Measurements from ENCODE around the gene UBE2L3. TPM values are rescaled to one million over a fixed set of nuclear protein-coding genes. Genes with fewer than 3 reads are reported as not detected.
A peak's percentile ranks its signal among the peaks of the same experiment; 100 is the strongest.

The UBE2L3 gene
- total RNA-seq, 2 donors from 2014 or later = 74.6 to 79.4 TPM

GRCh38 chr22:21669026-21669425 lies 101.5 kb downstream of the UBE2L3 start:
- Mint-ChIP-seq H3K4me1 (peaks cover 3% of the 10 kb centered on the region), H3K4me3 (no peak overlapping the region), H3K9me3 (no peaks in the 10 kb centered on the region), H3K36me3 (ENCODE audit: low read depth) (peaks cover 38% of the 10 kb centered on the region), H3K27me3 (ENCODE audit: insufficient read depth) (peaks cover under 1% of the 10 kb centered on the region), H3K27ac (no peak overlapping the region)
- Histone ChIP-seq H3K27me3 (ENCODE audit: control insufficient read depth, insufficient read depth, low read length, poor library complexity, severe bottlenecking) (no peaks in the 10 kb centered on the region), H3K4me3 (ENCODE audit: low read length) (no peak overlapping the region), H3K9ac (ENCODE audit: extremely low read depth, low read length, poor library complexity, severe bottlenecking) (no peak overlapping the region), H3K36me3 (ENCODE audit: control insufficient read depth, insufficient read depth, low read length) (peaks cover 39% of the 10 kb centered on the region), H3K9me3 (ENCODE audit: control insufficient read depth, low read length) (no peaks in the 10 kb centered on the region), H3K4me1 (ENCODE audit: control insufficient read depth, insufficient read depth, low read length) (no peaks in the 10 kb centered on the region), H3K27ac (ENCODE audit: low read depth, low read length) (no peak overlapping the region)
- WGBS, 2 experiments (ENCODE audit: insufficient coverage in 1 of 2, insufficient read length in 1 of 2) = 86 to 92% methylated on average over 7 to 9 of the region's 9 CpGs
- DNase-seq = no peak
- TF ChIP-seq, protein P1, sequence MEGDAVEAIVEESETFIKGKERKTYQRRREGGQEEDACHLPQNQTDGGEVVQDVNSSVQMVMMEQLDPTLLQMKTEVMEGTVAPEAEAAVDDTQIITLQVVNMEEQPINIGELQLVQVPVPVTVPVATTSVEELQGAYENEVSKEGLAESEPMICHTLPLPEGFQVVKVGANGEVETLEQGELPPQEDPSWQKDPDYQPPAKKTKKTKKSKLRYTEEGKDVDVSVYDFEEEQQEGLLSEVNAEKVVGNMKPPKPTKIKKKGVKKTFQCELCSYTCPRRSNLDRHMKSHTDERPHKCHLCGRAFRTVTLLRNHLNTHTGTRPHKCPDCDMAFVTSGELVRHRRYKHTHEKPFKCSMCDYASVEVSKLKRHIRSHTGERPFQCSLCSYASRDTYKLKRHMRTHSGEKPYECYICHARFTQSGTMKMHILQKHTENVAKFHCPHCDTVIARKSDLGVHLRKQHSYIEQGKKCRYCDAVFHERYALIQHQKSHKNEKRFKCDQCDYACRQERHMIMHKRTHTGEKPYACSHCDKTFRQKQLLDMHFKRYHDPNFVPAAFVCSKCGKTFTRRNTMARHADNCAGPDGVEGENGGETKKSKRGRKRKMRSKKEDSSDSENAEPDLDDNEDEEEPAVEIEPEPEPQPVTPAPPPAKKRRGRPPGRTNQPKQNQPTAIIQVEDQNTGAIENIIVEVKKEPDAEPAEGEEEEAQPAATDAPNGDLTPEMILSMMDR (conservative IDR thresholded peaks at IDR 0.05) = no peak

GRCh38 chr22:21672107-21672629 lies 104.7 kb downstream of the UBE2L3 start:
- Mint-ChIP-seq H3K27me3 (ENCODE audit: insufficient read depth) (no peaks in the 10 kb centered on the region), H3K4me3 (no peak overlapping the region), H3K4me1 (no peaks in the 10 kb centered on the region), H3K9me3 (peaks cover 12% of the 10 kb centered on the region), H3K27ac (no peak overlapping the region), H3K36me3 (ENCODE audit: low read depth) (peaks cover 67% of the 10 kb centered on the region)
- H3K9me3 ChIP-seq (ENCODE audit: control insufficient read depth, low read length) = no peaks in the 10 kb centered on the region
- no peak overlapping the region for H3K4me3 ChIP-seq (ENCODE audit: low read length)
- H3K27ac ChIP-seq (ENCODE audit: low read depth, low read length) = no peak overlapping the region
- no peak overlapping the region for H3K9ac ChIP-seq (ENCODE audit: extremely low read depth, low read length, poor library complexity, severe bottlenecking)
- DNase-seq = peak; percentile 30
- peaks cover 61% of the 10 kb centered on the region for H3K36me3 ChIP-seq (ENCODE audit: control insufficient read depth, insufficient read depth, low read length)
- 96 to 100% methylated on average over 2 to 6 of the region's 6 CpGs for WGBS, 2 experiments (ENCODE audit: insufficient coverage in 1 of 2, insufficient read length in 1 of 2)
- TF ChIP-seq, protein P1 (conservative IDR thresholded peaks at IDR 0.05) = peak; percentile 41
- no peaks in the 10 kb centered on the region for H3K27me3 ChIP-seq (ENCODE audit: control insufficient read depth, insufficient read depth, low read length, poor library complexity, severe bottlenecking)
- H3K4me1 ChIP-seq (ENCODE audit: control insufficient read depth, insufficient read depth, low read length) = no peaks in the 10 kb centered on the region

Small RNA genes within 50 kb of the gene (microRNA-seq; reads per million reads assigned to microRNA genes)
- 396 reads per million, percentile 89 among the genes with 10 or more reads in this experiment for gene MIR130B (ENCODE audit: borderline microRNAs expressed)
- 4.2 reads per million, percentile 28 among the genes with 10 or more reads in this experiment for gene MIR301B (ENCODE audit: borderline microRNAs expressed)

Other genes starting within 250 kb of the UBE2L3 start
- gene RIMBP3B, start 184.0 kb upstream of the UBE2L3 start, total RNA-seq = under 1 TPM; 0.55 to 0.57 TPM
- gene HIC2, start 150.3 kb upstream of the UBE2L3 start, total RNA-seq = 10 to 100 TPM; 38.5 to 45.6 TPM
- 1 to 10 TPM; 4.0 to 4.4 TPM for gene TMEM191C, start 100.3 kb upstream of the UBE2L3 start, total RNA-seq
- under 1 TPM; 0.53 to 0.75 TPM for gene RIMBP3C, start 16.3 kb upstream of the UBE2L3 start, total RNA-seq
- 10 to 100 TPM; 16.4 to 19.9 TPM for gene YDJC, start 62.3 kb downstream of the UBE2L3 start, total RNA-seq
- gene CCDC116, start 65.0 kb downstream of the UBE2L3 start, total RNA-seq = under 1 TPM; 0.46 to 0.84 TPM
- gene SDF2L1, start 74.6 kb downstream of the UBE2L3 start, total RNA-seq = 10 to 100 TPM; 30.3 to 61.4 TPM
- gene PPIL2, start 98.3 kb downstream of the UBE2L3 start, total RNA-seq = 10 to 100 TPM; 39.9 to 41.2 TPM
- gene YPEL1, start 168.1 kb downstream of the UBE2L3 start, total RNA-seq = 10 to 100 TPM; 13.4 to 23.4 TPM

All from endodermal cell (in vitro differentiated cells).